Measurements from ENCODE around the gene XRCC3. TPM values are rescaled to one million over a fixed set of nuclear protein-coding genes. Genes with fewer than 3 reads are reported as not detected.

The XRCC3 gene
- total RNA-seq = 10 to 100 TPM in 2 of 4 donors, 1 to 10 TPM in 2; 7.8 to 47.6 (median 23.8) TPM

GRCh38 chr14:103715052-103716000 lies at the start of gene XRCC3, which contains the start of gene ZFYVE21:
Gene XRCC3, minus strand, starts transcription at chr14:103715451. Its CDS starts 4,364 bp downstream, at chr14:103711087.
Gene ZFYVE21, plus strand, starts transcription at chr14:103715810. Its CDS starts 32 bp downstream, at chr14:103715842.
- H3K27me3 ChIP-seq = no peaks in the 10 kb centered on the region
- TF ChIP-seq POLR2AphosphoS5 (IDR thresholded peaks at IDR 0.05) (peak; percentile 81 to 87 (median 83)), EP300 (IDR thresholded peaks at IDR 0.05; ENCODE audit: low read depth) (no peak), POLR2A (IDR thresholded peaks at IDR 0.05) (peak; percentile 61), CTCF (IDR thresholded peaks at IDR 0.05) (no peak)
- 1% methylated on average over 81 of the region's 121 CpGs; no CpG with 5 or more reads in 1 of the 2 donors for WGBS, 2 donors (ENCODE audit: low coverage in 1 of 2)

GRCh38 chr14:103763730-103764488 lies 48.7 kb upstream of the XRCC3 start:
- Histone ChIP-seq H3K4me1 (no peaks in the 10 kb centered on the region), H3K36me3 (peaks cover 0 to 8% (median 0%) of the 10 kb centered on the region in 4 donors), H3K9me3 (no peaks in the 10 kb centered on the region), H3K27ac (no peak overlapping the region), H3K4me3 (no peak overlapping the region), H3K27me3 (no peaks in the 10 kb centered on the region)
- intact Hi-C loops (cut with DNase I; ENCODE audit: low total_unique reads) (no loop called here), in situ Hi-C loops (cut with MboI; ENCODE audit: low pct_ligation_motif_present in 1 of 4, low pct_unique_long_range_greater_than_20kb in 1 of 4, low sequenced_read_pairs in 3 of 4) (no loop called here)
- DNase-seq = no peak
- TF ChIP-seq EP300 (IDR thresholded peaks at IDR 0.05; ENCODE audit: low read depth) = no peak
- TF ChIP-seq CTCF (IDR thresholded peaks at IDR 0.05) = no peak
- no peak for TF ChIP-seq POLR2AphosphoS5 (IDR thresholded peaks at IDR 0.05)
- 84 to 97% methylated on average over 3 to 5 of the region's 5 CpGs for WGBS, 2 donors (ENCODE audit: low coverage in 1 of 2)

More at GRCh38 chr14:103715052-103716000, at the start of gene XRCC3, which contains the start of gene ZFYVE21:
- H3K4me1 ChIP-seq = peaks cover 26 to 59% (median 45%) of the 10 kb centered on the region in 4 donors
- peak within 1 kb of the TSS; percentile 56 to 96 (median 87) for H3K4me3 ChIP-seq
- DNase-seq = peak; percentile 100
- H3K27ac ChIP-seq = peak within 1 kb of the TSS; percentile 91 to 97 (median 92)
- H3K36me3 ChIP-seq = no peaks in the 10 kb centered on the region
- in situ Hi-C loops (cut with MboI; ENCODE audit: low pct_ligation_motif_present in 1 of 4, low pct_unique_long_range_greater_than_20kb in 1 of 4, low sequenced_read_pairs in 3 of 4) (no loop called here), intact Hi-C loops (cut with DNase I; ENCODE audit: low total_unique reads) (loop anchor here (10.0 kb wide), 1 partner anchor 141 kb away; no protein-coding TSS in a partner anchor)
- no peaks in the 10 kb centered on the region for H3K9me3 ChIP-seq

GRCh38 chr14:103762541-103762940 lies 47.3 kb upstream of the XRCC3 start:
- no peak for DNase-seq
- no peak overlapping the region for H3K27ac ChIP-seq
- H3K4me3 ChIP-seq = no peak overlapping the region
- H3K4me1 ChIP-seq = no peaks in the 10 kb centered on the region
- TF ChIP-seq EP300 (IDR thresholded peaks at IDR 0.05; ENCODE audit: low read depth) (no peak), CTCF (IDR thresholded peaks at IDR 0.05) (no peak), POLR2A (IDR thresholded peaks at IDR 0.05) (no peak), POLR2AphosphoS5 (IDR thresholded peaks at IDR 0.05) (no peak)
- 87 to 88% methylated on average over 12 to 13 of the region's 13 CpGs for WGBS, 2 donors (ENCODE audit: low coverage in 1 of 2)
- no peaks in the 10 kb centered on the region for H3K9me3 ChIP-seq
- peaks cover 0 to 8% (median 0%) of the 10 kb centered on the region in 4 donors for H3K36me3 ChIP-seq
- H3K27me3 ChIP-seq = no peaks in the 10 kb centered on the region
- intact Hi-C loops (cut with DNase I; ENCODE audit: low total_unique reads) (no loop called here), in situ Hi-C loops (cut with MboI; ENCODE audit: low pct_ligation_motif_present in 1 of 4, low pct_unique_long_range_greater_than_20kb in 1 of 4, low sequenced_read_pairs in 3 of 4) (no loop called here)

- intact Hi-C loops (cut with DNase I; ENCODE audit: low total_unique reads) = no loop called here
- DNase-seq = no peak
- no peaks in the 10 kb centered on the region for H3K9me3 ChIP-seq
- H3K36me3 ChIP-seq = peaks cover 0 to 8% (median 0%) of the 10 kb centered on the region in 4 donors
- H3K27ac ChIP-seq = no peak overlapping the region
- no peaks in the 10 kb centered on the region for H3K27me3 ChIP-seq
- WGBS, 2 donors (ENCODE audit: low coverage in 1 of 2) = 40 to 67% methylated on average over 1 of the region's 1 CpG
- no peak overlapping the region for H3K4me3 ChIP-seq
- in situ Hi-C loops (cut with MboI; ENCODE audit: low pct_ligation_motif_present in 1 of 4, low pct_unique_long_range_greater_than_20kb in 1 of 4, low sequenced_read_pairs in 3 of 4) = no loop called here
- H3K4me1 ChIP-seq = no peaks in the 10 kb centered on the region
- TF ChIP-seq EP300 (IDR thresholded peaks at IDR 0.05; ENCODE audit: low read depth) = no peak
Observed at GRCh38 chr14:103762036-103762435, 46.8 kb upstream of the XRCC3 start.

Measured in transverse colon (tissue), 4 donors.